NCI-H2171 treated with DMSO at 0.1 percent for 48 hours (cell line): ENCODE measurements around the gene KDM1B.
"Not testable (repeated sequence)": the region's sequence is repeated elsewhere in the genome, so short reads cannot be mapped to it uniquely, and the experiment has no call there.

Experiments
- DNase-seq: peaks from one replicate; lab custom pipeline; 2025; lab: John Stamatoyannopoulos, UW

The KDM1B gene

GRCh38 chr6:18151801-18152200 lies 3.4 kb upstream of the KDM1B start:
- no peak for DNase-seq

- DNase-seq = no peak
Observed at GRCh38 chr6:18153311-18153703, 1.9 kb upstream of the KDM1B start.

GRCh38 chr6:18154507-18155149 lies 594 bp upstream of the KDM1B start, which contains the start of gene TPMT:
Gene TPMT (minus strand): TSS chr6:18155077. CDS start chr6:18149127, 5,950 bp downstream.
- DNase-seq = peak; percentile 96

GRCh38 chr6:18155864-18156421 lies 721 bp downstream of the KDM1B start:
- DNase-seq = peak; percentile 92

GRCh38 chr6:18160911-18161310 lies 5.7 kb downstream of the KDM1B start:
- no peak for DNase-seq

GRCh38 chr6:18161431-18161830 lies 6.2 kb downstream of the KDM1B start:
- no peak for DNase-seq

- DNase-seq = no peak
Observed at GRCh38 chr6:18162401-18162800, 7.2 kb downstream of the KDM1B start.

- no peak for DNase-seq
Observed at GRCh38 chr6:18165751-18166150, 10.5 kb downstream of the KDM1B start.

GRCh38 chr6:18166312-18167036 lies 11.3 kb downstream of the KDM1B start:
- no peak for DNase-seq

GRCh38 chr6:18168264-18168663 lies 13.0 kb downstream of the KDM1B start:
- DNase-seq = no peak

GRCh38 chr6:18171871-18172270 lies 16.6 kb downstream of the KDM1B start:
- DNase-seq = no peak

- not testable (repeated sequence) for DNase-seq
Observed at GRCh38 chr6:18176198-18176597, 21.0 kb downstream of the KDM1B start.

GRCh38 chr6:18177286-18177965 lies 22.2 kb downstream of the KDM1B start:
- DNase-seq = no peak

GRCh38 chr6:18178960-18179615 lies 23.9 kb downstream of the KDM1B start:
- no peak for DNase-seq

- no peak for DNase-seq
Observed at GRCh38 chr6:18179770-18180356, 24.6 kb downstream of the KDM1B start.

- no peak for DNase-seq
Observed at GRCh38 chr6:18182568-18182967, 27.3 kb downstream of the KDM1B start.

GRCh38 chr6:18183766-18184165 lies 28.5 kb downstream of the KDM1B start:
- DNase-seq = no peak

GRCh38 chr6:18185624-18186023 lies 30.4 kb downstream of the KDM1B start:
- DNase-seq = no peak

GRCh38 chr6:18186033-18186432 lies 30.8 kb downstream of the KDM1B start:
- DNase-seq = no peak

- DNase-seq = peak; percentile 9
Observed at GRCh38 chr6:18186540-18187250, 31.5 kb downstream of the KDM1B start.

- DNase-seq = no peak
Observed at GRCh38 chr6:18187701-18188100, 32.5 kb downstream of the KDM1B start.
